GM18951 (cell line): ENCODE results near the gene CFAP92.
"Not testable (repeated sequence)": the region's sequence is repeated elsewhere in the genome, so short reads cannot be mapped to it uniquely, and the experiment has no call there.

Experiments
- POLR2A ChIP-seq: IDR thresholded peaks from 4 replicates; pipeline ENCODE4 v1.6.1; 2011; ENCODE audit warnings: mild to moderate bottlenecking; ENCODE audit not compliant: insufficient read length, insufficient read depth; ENCODE audit errors: extremely low read depth
- in situ Hi-C: fragments of 300-500 bp; cut with MboI; formaldehyde crosslinking; loops from one replicate; pipeline ENCODE4 v1.12.0; 2022; ENCODE audit warnings: low sequenced_read_pairs, mixed read lengths, inconsistent platforms; ENCODE audit not compliant: unreplicated experiment

The CFAP92 gene

DNA sequence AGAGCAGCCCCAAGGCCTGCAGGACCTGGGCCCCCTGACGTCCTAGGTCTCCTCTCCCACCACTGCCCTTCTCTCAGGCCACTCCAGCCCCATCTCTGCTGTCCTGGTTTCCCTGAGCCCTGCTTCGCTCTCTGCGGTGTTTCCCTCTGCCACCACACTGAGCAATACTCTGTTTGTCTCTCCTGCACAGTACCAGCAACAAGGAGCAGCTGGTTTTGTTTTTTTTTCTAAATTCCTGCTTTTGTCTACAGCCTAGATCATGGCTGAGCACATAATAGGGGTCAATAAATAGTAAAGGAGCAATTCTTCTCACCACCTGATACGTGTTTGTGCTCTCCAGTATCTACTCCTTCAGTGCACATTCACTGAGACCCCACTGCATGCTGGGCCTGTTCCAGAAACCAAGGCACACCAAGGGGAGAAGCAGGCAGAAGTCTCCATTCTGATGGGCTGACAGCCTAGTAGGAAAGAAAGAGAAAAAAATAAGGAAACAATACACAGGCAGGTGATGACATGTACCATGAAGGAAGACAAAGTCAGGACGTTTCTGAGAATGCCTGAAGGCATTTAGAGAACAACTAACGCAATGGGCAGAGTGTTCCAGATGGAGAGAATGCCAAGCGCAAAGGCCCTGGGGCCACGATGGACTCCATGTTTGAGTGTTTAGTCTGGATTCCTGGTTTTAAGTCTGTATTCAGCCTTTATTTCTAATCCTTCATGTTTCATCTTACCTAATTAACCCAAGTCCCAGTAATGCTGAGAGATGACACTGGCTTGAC is 120.4 kb downstream of the CFAP92 start:
- in situ Hi-C loops, result no loop called here
- no peak for TF ChIP-seq POLR2A

DNA sequence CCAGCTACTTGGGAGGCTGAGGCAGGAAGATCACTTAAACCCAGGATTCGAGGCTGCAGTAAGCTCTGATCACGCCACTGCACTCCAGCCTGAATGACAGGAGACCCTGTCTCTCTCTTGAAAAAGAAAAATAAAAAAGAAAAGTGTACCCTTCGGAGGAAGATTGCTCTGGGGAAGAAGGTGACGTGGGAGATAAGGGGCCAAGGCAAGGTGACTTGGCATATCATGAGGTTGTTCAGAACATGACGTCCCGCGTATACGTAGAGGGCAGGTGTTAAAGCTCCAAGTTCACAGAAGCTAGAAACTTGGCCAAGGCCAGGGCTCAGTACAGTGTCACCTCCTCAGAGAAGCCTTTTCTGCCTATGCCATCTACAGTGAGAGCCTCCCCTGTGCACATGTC is 121.1 kb downstream of the CFAP92 start:
- in situ Hi-C loops, result no loop called here
- TF ChIP-seq POLR2A, result no peak

DNA sequence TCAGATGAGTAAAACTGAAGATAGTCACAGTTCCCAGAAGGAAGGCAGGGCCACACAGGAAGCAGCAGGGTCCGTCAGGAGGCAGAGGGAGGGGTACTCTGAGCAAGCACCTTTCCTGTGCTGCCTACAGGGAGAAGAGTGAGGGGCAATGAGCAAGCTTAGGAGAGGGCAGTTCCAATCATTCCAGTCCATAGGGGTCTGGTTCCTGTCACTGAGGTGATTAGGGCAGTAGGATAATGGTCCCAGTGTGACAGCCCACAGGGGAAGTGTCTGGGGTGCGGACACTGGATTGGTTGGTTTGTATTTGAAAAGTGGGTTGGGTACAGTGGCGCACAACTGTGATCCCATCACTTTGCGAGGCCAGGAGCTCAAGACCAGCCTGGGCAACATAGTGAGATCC is 121.6 kb downstream of the CFAP92 start:
- no peak for TF ChIP-seq POLR2A

DNA sequence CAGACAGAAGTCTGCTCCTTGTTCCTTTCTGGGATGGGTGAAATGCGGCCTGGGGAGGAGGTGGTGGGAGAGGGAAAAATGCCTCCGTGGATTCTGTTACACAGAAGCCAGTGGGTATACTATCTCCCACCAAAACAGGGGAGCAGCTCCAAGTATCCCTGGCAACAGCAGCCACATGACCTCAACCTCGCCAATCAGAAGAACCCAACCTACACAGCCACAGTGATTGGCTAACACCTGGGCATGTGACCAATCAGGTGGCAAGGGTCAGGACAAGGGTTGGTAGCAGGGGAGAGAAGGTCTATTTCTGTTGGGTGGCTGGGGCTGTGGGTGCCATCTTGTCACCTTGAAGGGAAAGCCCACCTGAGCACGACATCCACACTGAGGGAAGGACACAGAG is 123.5 kb downstream of the CFAP92 start:
- in situ Hi-C loops, result no loop called here
- no peak for TF ChIP-seq POLR2A

More for the DNA sequence above, 121.6 kb downstream of the CFAP92 start:
- in situ Hi-C loops, result no loop called here

DNA sequence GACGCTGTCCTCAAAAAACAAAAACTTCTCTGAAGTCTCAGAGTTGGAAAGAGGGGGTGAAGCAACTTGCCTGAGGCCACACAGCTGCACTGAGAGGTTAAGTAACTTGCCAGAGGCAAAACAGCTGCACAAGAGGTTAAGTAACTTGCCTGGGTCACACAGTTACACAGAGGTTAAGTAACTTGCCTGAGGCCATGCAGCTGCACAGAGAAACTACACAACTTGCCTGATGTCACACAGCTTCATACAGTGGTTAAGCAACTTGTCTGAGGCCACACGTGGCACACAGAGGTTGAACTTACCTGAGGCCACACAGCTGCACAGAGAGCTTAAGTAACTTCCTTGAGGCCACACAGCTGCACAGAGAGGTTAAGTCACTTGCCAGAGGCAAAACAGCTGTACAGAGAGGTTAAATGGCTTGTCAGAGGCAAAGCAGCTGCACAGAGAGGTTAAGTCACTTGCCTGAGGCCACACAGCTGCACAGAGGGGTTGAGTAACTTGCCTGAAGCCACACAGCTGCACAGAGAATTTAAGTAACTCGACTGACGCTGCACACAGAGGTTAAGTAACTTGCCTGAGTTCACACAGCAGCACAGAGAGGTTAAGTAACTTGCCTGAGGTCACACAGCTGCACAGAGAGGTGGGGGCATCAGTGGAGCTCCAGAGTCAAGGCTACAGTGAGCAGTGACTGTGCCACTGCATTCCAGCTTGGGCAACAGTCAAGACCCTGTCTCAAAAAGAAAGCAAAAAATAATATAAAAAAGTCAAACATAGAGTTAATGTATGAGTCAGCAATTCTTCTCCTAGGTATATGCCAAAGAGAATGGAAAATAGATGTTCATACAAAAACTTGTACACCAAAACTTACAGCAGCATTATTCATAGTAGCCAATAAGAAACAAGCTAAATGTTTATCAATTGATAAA is 126.4 kb downstream of the CFAP92 start:
- in situ Hi-C loops, result no loop called here
- no peak for TF ChIP-seq POLR2A

DNA sequence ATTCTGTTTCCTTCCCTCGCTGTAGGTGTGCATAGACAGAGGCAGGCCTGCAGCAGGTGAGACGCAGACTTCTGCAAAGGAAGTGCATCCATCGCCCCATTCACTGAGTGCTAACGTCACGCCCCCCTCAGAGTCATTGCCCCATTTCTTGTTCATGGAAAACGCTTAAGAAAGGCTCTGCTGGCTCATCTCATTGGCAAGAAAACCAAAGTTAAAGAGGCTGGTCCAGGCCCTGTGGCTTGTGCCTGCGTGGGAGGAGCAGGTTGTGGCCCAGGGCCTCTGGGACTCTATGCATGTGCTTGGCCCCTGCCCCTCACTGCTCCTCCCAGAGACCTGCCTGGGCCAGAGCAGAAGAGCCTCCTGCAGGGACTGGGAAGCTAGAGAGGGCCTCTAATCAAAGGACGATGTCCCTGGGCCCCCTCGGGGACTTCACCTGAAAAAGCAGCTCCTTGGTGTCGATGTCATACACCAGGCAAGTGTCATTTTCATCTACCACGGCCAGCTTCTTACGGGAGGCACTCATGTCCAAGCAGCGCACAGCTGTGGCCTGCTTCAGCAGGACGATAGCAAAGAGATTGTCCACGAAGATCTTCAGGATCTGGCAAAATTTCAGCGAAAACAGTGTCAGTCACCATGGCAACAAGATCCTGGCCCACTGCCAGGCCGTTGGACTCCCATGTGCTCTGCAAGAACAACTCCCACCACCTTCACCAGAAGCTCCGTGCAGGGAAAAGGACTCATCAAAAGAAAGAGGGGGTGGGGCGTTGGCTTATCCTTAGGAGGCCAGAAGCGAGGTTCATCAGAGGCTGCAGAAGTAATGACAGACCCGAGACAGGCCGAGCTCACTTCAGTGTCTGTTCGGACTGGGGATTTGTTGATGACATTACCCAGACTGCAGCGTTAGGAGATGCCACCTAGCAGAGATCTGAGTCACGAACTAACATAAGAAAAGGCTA is 128.7 kb downstream of the CFAP92 start:
- in situ Hi-C loops, result not testable (repeated sequence)

DNA sequence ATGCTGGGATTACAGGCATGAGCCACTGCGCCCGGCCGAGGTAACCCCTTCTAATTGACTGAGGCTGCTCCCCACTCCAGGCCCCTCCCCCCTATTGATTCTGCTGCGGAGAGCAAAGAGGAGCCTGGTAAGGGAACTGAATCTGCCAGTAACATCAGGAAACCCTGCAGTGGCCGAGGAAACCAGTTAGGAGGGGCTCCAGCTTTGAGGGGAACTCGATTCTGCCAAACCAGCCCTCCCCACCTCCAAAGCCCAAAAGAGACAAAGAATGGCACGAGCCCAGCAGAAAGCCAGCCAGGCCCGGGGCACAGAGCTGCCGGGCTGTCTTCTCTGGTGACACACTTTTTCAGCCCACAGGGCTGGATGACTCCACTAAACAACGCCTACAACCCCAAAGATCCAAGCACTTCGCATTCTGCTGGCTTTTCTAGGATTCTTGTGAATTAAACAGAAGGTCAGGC is 129.5 kb downstream of the CFAP92 start:
- no peak for TF ChIP-seq POLR2A
- in situ Hi-C loops, result no loop called here

DNA sequence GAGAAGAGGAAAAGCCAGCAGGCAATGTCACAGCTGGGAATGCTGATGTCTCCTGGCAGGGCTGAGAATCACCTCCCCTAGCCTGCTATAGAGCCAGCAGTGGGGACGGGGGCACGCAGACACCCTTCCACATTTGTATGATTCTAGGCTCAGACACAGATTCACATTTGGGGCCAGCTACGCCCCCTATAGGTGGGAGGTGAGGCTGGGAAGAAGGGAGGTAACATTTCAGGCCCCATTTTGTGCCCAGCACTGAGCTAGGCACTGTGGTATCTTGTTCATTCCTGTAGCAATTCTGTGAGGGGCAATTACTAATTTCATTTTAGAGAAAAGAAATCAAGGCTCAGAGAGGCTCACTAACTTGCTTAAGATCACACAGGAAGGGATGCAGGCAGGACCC is 130.3 kb downstream of the CFAP92 start:
- no peak for TF ChIP-seq POLR2A
- in situ Hi-C loops, result no loop called here

DNA sequence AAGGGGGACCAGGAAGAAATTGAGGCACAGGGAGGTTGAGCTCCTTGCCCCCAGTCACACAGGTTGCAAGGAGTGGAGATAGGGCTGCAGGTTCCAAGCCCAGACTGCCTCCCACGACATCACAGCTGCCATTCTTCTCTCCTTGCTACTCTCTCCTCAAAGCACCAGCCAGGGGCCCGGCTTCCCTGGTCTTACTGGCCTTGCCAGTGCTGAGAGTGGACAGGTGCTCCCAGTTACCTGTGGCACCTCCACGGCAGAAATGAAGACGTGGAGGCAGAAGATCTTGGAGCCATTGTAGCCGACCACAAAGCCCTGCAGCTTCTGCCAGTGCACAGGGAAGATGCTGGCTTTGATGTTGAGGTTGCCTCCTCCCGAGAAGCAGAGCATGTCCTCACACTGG is 132.4 kb downstream of the CFAP92 start:
- in situ Hi-C loops, result no loop called here
- no peak for TF ChIP-seq POLR2A
